HG02870 (cell line): Measurements from ENCODE around the gene CNOT2.

Experiments used
- ATAC-seq: cut with Tn5 transposase; IDR thresholded peaks from one replicate; pipeline ENCODE4 v1.9.1; 2021; ENCODE audit warnings: mild to moderate bottlenecking, moderate library complexity; ENCODE audit not compliant: unreplicated experiment

Gene CNOT2, protein sequence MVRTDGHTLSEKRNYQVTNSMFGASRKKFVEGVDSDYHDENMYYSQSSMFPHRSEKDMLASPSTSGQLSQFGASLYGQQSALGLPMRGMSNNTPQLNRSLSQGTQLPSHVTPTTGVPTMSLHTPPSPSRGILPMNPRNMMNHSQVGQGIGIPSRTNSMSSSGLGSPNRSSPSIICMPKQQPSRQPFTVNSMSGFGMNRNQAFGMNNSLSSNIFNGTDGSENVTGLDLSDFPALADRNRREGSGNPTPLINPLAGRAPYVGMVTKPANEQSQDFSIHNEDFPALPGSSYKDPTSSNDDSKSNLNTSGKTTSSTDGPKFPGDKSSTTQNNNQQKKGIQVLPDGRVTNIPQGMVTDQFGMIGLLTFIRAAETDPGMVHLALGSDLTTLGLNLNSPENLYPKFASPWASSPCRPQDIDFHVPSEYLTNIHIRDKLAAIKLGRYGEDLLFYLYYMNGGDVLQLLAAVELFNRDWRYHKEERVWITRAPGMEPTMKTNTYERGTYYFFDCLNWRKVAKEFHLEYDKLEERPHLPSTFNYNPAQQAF

GRCh38 chr12:70242695-70243509, at the start of gene CNOT2:
CNOT2 (plus strand) TSS chr12:70243433; CDS start chr12:70278227, 34,794 bp downstream.
- ATAC-seq = peak; percentile 62

GRCh38 chr12:70194076-70194475, 49.2 kb upstream of the CNOT2 start:
- ATAC-seq = no peak

DNA sequence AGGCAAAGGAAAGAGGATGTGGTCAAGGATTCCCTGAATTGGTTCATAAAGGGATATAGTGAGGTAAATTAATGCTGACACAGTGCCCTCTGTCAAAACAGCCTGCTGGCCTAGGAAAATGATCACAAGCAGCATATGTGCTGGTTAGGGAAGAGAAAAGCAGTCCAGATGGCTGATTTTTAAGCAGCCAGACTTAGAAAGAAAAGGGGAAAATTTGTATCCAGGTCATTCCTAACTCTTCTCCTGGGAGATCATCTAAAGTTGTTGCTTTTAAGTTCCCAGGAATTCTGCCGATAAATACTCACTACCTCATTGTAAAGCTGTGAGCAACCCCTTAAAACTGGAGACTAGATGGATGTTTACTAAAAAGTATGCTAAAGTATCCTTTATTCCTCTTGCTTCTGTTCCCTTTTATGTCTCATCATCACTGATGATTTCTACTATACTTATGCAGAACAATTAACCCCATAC, 46.4 kb upstream of the CNOT2 start:
- ATAC-seq = no peak

DNA sequence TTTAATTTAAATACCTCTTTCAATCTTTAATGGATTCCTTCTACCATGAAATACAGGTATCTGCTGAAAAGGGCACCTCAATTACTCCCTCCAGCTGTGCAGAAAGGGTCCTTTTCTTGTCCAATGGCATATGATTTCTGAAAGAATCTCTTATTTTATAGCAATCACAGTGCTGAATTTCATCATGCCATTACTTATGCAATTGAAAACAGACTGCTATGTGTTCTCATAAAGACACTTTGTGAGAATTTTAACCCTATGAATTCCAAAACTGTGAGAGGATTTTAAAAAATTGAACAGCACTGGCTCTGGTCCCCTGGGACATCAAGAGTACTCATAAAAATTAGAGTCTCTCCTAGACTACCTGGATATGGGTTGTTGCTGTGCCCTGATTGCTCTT, 45.9 kb upstream of the CNOT2 start:
- no peak for ATAC-seq

DNA sequence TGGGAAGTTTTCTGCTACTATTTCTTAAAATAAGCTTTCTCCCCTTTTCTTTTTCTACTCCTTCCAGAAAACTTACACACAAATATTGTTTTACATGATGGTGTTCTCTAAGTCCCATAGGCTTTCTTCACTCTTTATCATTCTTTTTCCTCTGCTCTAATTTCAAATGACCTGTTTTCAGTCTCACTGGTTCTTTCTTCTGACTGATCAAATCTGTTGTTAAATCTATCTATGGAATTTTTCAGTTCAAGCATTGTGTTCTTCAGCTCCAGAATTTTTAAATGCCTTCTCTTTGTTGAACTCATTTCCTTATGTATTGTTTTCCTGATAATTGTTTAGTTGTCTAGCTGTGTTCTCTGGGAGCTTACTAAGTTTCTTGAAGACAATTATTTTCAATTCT, 29.5 kb upstream of the CNOT2 start:
- no peak for ATAC-seq

- ATAC-seq = no peak
These were observed 28.1 kb upstream of the CNOT2 start for GRCh38 chr12:70214972-70215617.

- no peak for ATAC-seq
These were observed 25.8 kb upstream of the CNOT2 start for GRCh38 chr12:70217416-70217815.

- no peak for ATAC-seq
These were observed 21.6 kb upstream of the CNOT2 start for GRCh38 chr12:70221626-70222025.

DNA sequence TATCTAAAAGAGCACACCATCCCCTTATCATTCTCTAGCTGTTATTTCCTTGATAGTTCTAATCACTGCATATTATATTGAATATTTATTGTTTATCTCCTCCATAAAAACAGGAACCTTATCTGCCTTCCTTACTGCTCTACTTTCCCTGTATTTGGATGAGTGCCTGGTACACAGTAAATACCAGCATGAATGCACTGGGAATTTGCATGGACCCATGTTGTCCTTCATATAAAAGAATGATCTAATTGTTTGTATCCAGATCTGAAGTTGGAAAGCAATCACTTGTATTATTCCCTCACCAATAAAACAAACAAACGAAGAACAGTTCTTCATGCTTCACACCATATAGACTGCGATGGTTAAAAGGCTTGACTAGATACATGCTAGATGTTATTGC, 15.3 kb upstream of the CNOT2 start:
- ATAC-seq = no peak

GRCh38 chr12:70230934-70231606, 12.2 kb upstream of the CNOT2 start:
- ATAC-seq = no peak

GRCh38 chr12:70236990-70237389, 6.2 kb upstream of the CNOT2 start:
- ATAC-seq = no peak

- ATAC-seq = no peak
These were observed 2.6 kb upstream of the CNOT2 start for GRCh38 chr12:70240673-70241072.

DNA sequence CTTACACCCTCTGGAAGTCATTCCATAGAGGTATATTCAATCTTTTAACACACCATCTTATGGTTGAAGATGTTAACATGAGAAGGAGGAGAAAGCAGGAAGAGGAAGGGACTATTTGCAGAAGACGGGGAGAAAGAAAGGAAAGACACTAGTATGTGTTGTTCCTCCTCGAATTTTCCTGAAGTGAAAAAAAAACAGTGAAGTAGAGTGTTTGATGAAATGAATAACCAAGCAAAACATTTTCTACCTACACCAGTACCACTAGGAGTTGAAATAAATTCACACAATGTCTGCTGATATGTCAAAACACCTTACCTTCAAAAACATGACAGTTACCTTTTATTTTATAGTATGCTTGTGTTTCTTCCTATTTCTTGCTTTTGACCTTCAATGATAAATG, 1.4 kb upstream of the CNOT2 start:
- ATAC-seq = no peak

DNA sequence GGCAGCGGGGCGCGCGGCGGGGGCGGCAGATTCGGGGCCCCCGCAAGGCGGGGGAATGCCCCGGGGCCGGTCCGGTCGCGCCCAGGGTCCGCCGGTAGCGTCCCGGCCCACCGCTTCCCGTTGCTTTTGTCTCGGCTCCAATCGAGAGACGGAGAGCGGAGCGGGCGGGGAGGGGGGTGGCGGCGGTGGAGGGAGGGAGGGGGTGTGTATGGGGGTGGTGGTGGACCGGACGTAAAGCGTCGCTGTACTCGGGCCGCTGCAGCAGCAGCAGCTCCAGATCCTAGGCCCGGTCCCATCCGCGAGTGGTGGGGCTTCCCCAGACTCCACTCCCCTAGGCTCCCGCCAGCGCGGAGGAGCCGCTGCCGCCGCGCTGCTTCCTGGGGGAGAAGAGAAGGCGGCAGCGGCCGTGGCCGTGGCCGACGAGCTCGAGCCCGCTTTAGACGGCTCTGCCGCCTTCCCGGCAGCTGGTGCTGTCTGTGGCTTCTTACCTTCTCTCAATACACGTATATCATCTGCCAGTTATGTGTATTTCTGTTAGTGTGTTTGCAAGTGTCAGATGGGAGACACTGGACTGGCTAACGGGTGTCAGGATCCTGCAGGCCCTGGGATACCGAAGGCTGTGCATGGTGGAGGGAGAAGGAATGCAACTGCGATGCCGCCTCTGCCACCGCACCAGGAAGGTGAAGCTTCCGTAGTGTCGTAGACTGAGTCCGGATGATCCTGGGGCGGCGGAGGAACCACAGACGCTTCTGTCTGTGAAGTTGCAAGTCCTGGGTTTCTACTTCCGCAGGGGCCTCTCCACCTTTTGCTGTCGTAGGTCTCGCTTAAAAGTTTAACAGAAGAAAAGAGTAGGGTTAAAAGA, 508 bp downstream of the CNOT2 start:
- peak; percentile 48 for ATAC-seq

GRCh38 chr12:70244409-70244808, 1.2 kb downstream of the CNOT2 start:
- ATAC-seq = no peak

DNA sequence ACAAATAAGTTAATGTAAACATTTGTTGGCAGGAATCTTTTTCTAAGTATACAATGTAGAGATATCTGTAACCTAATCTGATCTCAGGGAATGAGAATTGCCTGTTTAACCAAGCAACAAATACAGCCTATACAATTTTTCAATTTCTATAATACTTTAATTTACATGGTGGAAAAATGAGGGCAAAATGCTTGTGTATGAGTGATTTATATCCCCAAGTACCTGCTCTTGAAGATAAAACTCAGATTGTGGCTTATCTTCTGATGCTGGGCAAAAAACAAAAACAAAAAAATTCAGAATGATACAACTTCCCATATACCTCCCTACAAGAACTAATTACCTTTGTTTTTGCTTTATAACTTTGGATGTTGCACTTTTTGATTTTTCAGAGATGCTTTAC, 2.2 kb downstream of the CNOT2 start:
- no peak for ATAC-seq

GRCh38 chr12:70246580-70246979, 3.3 kb downstream of the CNOT2 start:
- no peak for ATAC-seq

DNA sequence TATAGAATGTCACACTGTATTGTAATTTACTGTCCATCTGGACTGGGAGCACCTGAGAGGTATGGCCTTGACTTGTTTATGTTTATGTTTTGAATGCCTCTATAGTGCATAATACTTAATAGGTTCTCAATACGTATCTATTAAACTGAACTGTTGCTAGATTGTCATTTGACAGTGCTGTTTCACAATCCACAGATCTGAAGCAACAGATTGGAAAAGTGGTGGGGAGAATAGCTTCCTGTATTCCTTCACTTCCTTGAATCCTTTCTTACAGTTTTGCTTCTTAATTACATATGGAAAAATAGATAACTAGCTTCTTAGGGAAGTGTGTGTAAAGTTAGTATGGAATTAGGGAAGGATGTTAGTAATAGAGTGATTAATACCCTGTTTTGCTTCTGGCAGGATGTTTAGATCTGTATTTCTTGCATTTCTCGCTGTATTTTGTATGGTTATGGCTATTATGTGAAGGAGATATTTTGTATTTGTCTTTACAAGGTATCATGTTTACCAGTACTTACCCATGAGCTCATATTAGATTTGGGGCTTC, 4.5 kb downstream of the CNOT2 start:
- no peak for ATAC-seq

DNA sequence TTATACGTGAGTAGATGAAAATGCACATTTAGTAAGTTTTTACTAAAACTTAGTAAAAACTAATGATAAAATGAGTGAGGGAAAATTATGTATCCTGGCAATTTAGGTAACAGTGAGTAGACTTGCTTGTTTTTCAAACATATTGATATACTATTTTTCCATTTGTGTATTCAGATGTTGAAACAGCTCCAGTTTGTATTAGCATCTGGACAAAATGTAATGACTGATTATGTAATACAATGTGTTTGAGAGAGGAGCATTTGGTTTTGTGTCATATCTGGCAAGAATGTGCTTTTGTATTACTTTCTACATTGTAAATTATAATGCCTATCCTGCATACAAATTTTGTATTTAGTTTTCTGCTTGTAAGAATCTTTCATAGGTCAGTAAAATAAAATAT, 5.6 kb downstream of the CNOT2 start:
- no peak for ATAC-seq
